Activated T-helper 1 cell treated with Interleukin-2 at 50 U/mL for 16 hours (primary cell): ENCODE results near the gene MAPK8.
"Not testable (repeated sequence)": the region's sequence is repeated elsewhere in the genome, so short reads cannot be mapped to it uniquely, and the experiment has no call there.

Source experiments
- DNase-seq: peaks from one replicate; pipeline ENCODE4 v3.0.0-alpha.2; 2020; ENCODE audit warnings: low read depth

Gene MAPK8

DNA sequence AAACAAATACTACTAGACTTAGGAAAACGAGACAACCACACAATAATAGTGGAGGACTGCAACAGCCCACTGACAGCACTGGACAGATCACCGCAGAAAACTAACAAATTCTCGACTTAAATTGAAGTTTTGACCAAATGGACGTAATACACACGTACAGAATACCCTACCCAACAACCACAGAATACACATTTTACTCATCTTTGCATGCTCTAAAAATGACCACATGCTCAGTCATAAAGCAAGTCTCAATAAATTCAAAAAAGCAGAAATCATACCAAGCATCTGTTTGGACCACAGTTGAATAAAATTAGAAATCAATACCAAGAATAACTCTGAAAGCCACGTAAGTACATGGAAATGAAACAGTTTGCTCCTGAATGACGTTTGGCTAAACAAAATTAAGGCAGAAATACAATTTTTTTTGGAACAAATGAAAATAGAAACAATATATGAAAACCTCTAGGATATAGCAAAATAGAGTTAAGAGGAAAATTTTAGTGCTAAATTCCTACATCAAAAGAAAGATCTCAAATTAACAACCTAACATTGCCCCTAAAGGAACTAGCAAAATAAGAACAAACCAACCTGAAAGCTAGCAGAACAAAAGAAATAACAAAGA, 30.6 kb downstream of the MAPK8 start:
- DNase-seq, result no peak

DNA sequence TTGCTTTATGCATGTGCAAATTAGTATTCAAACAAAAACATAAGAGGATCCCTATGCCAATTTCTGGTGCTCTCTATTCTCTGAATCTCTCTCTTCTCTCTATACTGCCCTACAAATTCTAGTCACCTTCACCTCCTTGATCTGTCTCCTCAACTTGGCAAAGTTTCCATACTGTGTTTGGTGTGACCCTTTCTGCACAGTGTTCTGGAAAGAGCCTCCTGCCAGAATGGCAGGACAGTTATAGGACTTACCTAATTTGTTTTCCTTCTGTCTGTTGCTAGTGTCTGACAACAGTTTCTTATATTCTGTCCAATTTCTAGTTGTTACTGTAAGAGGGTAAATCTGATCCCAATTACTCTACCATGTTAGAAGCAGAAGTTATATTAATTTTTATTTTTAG, 34.3 kb downstream of the MAPK8 start:
- DNase-seq, result no peak

DNA sequence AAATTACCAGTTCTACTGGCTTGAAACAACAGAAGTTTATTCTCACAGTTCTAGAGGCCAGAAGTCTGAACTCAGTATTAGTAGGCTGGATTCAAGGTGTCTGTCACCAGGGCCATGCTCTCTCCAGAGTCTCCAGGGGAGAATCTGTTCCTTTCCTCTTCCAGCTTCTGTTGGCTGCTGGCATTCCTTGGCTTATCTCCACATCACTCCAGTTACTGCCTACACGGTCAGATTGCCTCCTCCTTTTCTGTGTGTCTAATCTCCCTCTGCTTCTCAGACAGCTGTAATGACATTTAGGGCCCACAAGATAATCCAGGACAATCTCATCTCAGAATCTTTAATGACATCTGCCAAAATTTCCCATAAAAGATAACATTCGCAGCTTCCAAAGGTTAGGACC, 36.6 kb downstream of the MAPK8 start:
- DNase-seq, result no peak

DNA sequence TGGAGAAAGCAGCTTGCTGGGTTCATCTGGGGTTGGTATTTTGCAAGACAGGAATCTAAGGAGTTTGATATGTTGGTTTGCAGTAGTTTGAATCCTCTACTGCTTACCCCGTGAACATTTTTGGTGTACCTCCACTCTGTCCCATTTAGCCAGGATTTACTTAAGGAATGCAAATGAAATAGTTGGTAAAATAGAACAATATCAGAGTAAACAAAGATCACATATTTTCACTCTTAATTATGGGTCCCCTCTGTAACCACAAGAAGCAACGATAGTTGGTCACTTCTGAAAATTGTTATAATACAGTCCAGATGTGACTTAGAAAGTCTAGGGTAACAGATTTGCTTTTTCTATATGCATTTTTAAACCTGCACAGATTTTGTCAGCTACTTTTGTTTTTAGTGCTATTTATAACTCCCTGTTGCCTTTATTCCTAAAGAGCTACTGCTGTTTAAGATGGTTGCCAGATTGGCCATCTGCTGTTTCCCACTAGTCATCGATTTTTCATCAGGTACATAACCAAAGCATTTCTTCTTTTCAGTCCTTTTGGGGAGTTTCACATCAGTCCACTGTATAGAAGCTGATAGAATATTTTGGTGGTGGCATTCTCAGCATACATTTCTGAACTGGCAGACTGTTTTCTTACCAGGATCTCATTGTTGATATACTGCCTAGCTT, 37.6 kb downstream of the MAPK8 start:
- no peak for DNase-seq

DNA sequence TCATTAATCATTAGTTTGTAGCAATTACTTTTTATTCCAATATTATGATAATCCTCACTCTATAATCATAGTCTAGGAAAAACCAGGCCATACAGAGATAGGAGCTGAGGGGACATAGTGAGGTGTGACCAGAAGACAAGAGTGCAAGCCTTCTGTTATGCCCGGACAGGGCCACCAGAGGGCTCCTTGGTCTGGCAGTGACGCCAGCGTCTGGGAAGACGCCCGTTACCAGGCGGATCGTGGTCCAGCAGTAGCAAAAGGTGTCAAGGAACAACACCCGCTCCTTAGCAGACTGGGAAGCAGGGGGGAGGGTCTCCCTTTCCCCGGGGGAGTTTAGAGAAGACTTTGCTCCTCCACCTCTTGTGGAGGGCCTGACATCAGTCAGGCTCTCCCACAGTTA, 39.8 kb downstream of the MAPK8 start:
- DNase-seq, result not testable (repeated sequence)

DNA sequence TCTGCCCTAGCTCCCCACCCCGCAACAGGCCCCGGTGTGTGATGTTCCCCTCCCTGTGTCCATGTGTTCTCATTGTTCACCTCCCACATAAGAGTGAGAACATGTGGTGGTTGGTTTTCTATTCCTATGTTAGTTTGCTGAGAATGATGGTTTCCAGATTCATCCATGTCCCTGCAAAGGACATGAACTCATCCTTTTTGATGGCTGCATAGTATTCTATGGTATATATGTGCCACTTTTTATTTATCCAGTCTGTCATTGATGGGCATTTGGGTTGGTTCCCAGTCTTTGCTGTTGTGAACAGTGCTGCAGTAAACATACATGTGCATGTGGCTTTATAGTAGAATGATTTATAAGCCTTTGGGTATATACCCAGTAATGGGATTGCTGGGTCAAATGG, 41.1 kb downstream of the MAPK8 start:
- DNase-seq, result not testable (repeated sequence)

DNA sequence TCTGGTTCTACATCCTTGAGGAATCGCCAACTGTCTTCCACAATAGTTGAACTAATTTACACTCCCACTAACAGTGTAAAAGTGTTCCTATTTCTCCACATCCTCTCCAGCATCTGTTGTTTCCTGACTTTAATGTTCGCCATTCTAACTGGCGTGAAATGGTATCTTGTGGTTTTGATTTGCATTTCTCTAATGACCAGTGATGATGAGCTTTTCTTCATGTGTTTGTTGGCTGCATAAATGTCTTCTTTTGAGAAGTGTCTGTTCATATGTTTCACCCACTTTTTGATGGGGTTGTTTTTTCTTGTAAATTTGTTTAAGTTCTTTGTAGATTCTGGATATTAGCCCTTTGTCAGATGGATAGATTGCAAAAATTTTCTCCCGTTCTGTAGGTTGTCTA, 41.5 kb downstream of the MAPK8 start:
- DNase-seq, result not testable (repeated sequence)

DNA sequence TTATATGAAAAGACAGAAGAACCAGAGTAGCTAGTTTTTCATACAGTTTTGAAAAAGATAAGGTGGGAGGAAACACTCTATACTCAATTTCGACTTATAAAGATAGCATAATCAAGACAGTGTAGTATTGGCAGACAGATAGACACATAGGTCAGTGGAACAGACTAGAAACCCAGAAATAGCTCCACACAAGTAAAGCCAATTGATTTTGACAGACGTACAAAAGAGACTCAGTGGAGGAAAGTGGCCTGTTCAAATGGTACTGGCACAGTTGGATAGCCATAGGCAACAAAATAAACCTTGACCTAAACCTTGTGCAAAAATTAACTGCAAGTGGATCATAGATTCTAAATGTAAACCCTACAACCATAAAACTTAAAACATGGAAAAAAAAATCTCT, 46.8 kb downstream of the MAPK8 start:
- DNase-seq, result no peak

DNA sequence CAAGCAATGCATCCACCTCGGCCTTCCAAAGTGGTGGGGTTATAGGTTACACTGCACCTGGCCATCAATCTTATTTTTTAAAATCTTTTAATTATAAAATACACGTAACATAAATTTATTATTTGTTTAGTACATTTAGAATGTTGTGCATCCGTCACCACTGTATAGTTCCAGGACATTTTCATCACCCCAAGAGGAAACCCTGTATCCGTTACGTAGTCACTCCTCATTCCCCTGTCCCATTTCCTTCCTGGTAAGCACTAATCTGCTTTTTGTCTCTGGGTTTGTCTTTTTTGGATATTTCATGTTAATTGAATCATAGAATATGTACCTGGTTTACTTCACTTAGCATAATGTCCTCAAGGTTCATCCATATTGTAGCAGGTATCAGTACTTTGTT, 51.2 kb downstream of the MAPK8 start:
- no peak for DNase-seq

DNA sequence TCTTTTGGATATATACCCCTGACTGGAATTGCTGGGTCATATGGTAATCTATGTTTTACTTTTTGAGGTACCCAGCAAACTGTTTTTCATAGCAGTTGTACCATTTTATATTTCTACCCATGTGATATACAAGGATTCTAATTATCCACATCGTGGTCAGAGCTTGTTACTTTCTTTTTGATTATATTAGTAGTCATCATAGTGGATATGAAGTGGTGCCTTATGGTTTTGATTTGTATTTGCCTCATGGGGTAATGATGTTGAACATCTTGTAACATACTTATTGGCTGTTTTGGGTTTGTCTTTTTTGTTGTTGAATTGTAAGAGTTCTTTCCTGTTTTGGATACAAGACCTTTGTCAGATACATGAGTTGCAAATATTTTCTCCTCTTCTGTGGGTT, 51.7 kb downstream of the MAPK8 start:
- DNase-seq, result no peak

DNA sequence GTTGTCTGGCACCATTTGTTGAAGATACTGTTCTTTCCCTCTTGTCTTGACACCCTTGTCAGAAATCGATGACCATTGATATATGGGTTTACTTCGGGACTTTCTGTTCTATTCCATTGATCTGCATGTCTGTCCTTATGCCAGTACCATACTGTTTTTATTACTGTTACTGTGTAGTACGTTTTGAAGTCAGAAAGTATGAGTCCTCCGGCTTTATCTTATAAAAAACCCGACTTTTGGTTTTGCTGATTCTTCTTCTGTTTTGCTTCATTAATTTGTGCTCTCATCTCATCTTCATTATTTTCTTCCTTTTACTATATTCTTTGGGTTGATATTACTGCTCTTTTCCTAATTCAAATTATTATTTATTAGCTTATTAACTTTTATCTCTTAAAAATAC, 52.4 kb downstream of the MAPK8 start:
- DNase-seq, result no peak

DNA sequence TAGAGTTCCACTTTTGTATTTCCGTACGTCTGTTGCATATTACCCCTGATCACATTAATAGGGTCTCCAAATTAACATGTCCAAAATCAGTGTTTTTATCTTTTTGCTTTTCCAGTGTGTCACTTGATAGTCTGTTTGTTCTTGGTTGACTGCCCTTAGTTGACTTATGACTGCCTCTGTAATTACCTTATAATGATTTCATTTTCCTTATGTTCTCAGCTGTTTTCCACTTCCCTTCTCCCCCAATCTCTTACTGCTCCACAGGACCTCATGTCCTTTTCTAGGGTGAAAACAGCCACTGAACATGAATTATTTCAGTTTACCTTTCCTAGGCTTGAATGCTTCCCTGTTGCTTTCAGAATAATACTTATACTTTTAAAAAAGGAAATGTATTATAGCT, 54.7 kb downstream of the MAPK8 start:
- DNase-seq, result no peak

DNA sequence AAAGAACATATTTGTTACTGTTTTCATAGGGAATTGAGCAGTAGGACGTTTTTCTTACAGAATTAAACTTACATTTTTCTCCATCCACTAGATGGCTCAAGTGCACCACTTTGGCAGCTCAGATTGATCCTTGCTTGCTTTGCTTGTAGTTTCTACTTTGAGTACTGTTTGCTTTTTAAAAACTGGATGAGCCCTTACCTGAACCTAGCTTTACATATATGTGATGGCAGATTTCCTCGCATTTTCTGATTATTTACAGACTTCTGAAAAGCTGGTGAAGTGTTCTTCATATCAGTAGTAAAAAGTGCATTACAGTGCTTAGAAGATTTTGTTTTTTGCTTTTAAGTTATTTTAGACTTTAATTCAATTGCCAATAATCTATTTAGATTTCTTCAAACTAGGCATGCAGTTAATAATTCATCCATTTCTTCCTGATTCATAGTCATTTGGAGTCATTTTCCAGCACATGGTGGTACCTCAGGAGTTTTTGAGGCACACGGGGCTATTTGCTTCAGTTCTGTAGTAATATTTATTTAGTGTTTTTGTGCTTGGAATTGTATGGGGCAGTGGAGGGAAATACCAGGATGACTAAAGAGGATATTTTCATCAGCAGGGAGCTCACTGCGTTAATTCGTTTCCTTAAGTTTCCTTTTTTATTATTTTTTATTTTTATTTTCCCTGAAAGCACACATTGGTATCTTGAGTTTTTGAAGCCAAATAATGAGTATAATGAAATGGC, 57.3 kb downstream of the MAPK8 start:
- DNase-seq, result no peak

DNA sequence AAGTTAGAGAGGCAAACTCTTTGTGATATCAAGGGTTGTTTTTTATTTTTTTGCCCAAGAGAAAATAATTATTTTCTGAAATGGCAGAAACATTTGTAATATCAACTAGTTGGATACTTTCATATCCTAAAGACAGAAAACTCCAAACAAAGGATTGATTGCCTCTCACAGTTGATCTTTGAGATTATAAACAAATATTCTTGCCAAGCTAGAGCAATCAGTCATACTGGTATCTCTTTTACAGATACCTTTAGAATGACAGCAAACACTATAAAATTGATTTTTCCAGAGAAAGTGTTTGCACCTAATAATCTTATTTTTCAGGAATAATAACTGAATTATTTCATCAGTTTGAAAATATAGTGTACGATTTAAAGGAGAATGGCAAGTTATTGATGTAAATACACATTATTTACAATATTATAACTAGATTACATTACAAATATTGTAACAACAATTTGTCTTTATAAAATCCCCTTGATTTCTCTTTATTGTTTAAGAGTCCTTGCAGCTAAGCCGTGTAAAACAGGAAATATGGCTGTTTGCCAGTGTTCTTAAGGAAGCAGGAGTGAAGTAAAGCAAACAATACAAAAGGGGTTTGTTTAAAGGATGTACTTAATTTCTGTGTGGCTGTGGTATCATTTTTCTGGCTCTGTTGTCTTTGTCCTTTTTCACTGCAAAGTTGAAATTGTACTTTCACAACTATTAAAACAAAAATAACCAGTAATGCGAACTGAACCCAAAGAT, 58.4 kb downstream of the MAPK8 start:
- no peak for DNase-seq

DNA sequence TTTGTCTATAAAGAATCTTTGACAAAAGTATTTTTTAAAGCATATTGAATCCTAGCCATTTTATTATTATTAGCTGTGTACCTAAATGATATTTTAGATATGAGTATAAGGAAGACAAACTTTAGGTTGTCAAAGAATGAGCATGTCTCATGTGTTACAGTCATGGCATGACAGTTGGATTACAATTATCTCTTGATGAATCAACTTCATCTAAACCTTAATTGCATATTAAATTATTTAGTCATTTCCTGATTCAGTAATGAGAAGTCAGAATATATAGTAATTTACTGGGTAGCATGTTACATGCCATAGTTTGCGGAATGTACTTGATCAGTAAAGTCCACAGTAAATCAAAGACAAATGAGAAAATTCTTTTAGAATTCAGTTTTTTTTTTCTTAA, 59.2 kb downstream of the MAPK8 start:
- no peak for DNase-seq

DNA sequence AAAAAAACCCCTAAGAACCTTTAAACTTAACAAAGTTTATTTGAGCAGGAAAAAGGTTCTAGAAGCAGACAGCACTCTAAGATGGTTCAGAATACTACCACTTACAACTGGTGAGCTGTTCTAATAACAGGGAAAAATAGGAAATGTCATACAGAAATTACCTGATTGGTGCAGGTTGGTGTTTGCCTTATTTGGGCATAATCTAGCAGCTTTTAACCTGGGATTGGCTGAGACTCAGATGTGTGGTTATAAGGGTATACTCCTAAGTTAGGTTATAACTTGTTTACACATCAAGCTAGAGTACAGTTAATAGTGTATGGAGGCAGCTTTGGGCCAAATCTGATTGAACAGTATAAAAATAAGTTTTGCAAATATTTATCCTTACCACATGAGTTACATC, 59.8 kb downstream of the MAPK8 start:
- DNase-seq, result no peak

DNA sequence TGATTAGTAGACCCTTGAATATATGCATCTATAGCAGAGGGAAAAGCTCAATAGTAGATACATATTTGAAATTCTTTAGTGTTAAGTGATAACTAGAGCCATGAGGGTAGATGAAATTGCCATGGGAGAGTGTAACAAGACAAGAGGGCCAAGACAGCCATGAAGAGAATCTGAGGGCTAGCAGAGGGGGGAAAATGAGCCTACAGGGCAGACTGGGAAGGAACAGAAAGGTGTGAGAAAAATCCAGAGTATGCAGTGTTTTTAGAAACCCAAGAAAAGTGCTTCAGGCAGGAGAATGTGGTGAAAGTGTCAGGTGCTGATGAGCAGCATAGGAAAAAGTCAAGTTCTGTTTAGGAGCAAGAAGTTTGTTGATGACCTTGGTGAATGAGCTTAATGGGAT, 63.0 kb downstream of the MAPK8 start:
- no peak for DNase-seq

DNA sequence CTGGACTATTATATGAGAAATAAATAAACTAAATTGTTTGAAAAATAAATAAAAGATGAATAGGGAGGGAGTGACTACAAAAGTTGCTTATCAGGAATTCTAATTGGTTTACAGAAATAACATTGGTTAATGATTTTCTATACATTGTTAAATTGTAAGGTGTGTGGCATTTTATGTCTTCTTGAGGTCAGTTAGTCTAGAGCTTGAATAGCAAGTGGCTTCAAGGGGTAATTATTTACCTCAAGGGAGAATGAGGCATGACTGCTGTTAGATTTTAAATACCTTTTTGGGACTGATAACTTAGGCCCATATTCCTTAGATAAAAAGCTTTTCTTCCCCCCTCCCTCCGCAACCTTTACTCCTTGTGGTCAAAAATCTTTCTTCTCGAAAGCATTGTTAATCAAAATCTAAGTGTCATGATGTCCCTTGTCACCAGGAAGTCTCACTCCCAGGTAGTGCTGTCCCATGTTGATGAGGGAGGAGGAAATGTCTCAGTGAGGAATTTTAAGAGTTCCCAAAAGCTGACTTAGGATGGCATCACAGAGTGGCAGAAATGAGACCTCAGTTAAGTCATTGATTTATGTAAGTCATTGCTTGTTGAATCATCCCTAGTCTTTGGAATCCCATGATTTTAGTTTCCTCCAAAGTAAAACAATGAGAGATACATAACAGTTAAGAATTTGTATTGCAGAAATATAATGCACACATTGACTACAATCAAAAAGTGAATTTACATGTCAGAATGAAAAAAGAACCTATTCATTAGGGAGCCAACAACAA, 71.5 kb downstream of the MAPK8 start:
- DNase-seq, result no peak

DNA sequence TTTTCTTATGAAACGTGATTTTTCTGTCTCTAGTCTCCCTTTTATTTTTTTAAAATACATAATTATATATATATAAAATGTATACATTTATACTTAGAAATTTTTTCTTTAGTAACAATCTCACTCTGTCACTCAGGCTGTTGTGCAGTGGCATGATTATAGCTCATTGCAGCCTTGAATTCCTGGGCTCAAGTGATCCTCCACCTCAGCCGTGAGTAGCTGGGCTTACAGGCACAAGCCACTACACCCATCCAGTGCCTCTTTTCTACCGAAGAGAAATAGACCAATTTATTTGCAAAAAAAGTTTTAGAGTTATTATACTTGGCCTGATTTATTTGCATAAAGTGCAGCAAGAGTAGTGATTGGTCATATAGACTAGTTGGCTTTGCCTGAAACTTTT, 72.2 kb downstream of the MAPK8 start:
- DNase-seq, result no peak

DNA sequence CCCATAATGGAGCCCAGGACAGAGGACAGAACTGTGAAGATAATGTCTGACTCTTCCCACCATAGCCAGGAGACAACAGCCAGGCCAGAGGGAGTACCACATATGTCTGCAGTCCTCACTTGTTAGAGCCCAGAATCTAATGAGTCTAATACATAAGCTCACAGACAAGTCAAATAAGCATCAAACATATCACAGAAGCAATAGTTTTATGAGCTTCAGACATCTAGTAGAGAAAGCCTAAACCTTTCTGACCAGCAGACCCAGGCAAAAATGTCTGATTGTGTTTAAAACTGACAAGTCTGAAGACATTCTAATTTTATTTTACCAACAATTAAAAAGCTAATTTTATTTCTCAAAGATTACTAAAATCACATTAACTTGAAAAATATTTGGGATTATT, 75.5 kb downstream of the MAPK8 start:
- DNase-seq, result no peak

DNA sequence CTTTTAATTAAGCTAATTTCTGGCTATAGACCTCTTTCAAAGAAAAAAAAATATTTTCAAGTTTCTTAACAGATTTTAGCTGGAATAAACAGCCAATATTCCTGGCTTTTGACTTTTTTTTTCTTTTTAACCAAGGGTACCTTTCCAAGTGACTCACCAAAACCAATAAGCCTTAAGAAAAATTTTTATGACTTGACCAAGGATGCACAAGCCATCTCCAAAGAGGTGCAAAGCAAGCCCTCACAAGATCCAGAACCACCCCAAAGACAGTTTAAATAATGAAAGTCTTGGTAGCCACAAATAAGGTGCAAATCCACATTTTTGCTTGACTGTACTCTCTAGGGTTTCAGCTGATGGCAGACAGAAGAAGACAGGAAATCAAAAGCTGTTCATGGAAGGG, 76.5 kb downstream of the MAPK8 start:
- DNase-seq, result no peak

DNA sequence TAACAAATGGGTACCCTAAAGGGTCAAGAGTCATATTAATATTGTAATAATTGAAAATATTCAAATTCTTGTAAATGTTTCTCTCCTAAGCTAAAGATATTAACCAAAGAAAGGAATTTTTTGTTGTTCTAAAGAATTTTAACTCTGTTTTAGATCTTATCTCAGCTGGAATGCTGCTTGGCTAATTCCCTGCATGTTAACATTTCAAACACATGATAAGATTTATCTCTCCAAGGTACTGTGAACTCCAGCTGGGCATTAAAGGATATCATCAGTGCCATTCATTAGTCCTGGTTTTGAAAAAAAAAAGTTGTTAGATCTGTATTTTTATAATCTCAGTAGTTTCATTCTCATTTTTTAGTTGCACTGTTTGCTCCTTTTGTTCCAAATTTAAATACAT, 76.9 kb downstream of the MAPK8 start:
- no peak for DNase-seq
